HG03354 (cell line): ENCODE results near the gene SMIM8.
"Not testable (repeated sequence)": the region's sequence is repeated elsewhere in the genome, so short reads cannot be mapped to it uniquely, and the experiment has no call there.

Source experiments
- ATAC-seq: cut with Tn5 transposase; IDR thresholded peaks from one replicate; pipeline ENCODE4 v1.9.1; 2021; ENCODE audit warnings: mild to moderate bottlenecking; ENCODE audit not compliant: unreplicated experiment, poor library complexity, severe bottlenecking

SMIM8 gene

DNA sequence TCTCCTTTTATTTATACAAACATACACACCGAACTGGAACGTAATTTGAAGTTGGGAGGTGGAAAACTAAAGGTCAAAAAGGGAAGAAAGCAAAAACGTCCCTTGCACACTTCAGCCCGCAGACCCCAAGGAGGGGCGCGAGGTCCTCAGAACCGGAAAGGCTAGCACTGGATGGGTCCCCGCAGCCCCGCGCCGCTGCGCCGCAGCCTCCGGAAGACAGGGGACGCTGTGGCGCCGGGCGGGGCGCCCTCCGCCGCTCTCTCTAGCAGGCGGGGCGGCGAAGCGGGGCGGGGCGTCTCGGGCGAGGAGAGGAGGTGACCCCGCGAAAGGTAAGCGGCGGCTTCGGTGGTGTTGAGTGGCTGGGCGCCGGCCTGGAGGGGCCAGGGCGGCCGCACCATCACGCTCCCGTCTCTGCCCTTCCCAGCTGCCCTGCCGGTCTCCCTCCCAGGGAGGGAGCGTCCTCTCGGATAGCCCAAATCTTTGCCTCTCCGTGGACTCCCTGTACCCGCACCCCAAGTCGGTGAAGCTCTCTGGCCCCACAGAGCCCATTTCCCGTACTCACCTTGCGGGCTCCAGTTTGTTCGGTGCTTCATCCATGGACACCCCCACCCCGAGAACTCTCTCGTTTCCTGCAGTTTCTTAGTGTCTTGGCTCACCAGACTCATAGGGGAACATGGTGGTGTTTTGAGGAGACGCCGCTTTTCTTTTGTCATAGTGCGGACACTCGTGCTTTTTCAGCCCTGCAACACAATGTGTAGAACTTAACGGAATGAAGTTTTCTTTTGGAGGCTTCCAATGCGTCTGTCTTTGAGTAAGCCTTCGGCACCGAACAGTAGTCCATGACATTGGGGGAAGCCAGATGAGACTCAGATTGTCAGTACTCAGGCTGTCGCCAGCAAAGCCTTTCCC lies at the start of gene SMIM8:
SMIM8 (plus strand) TSS at position 285 of the 909 bp plus-strand sequence. CDS start 14,444 bp downstream, outside the sequence.
- peak; percentile 99 for ATAC-seq

- no peak for ATAC-seq
These were observed 47.6 kb upstream of the SMIM8 start for GRCh38 chr6:87274660-87275274.

DNA sequence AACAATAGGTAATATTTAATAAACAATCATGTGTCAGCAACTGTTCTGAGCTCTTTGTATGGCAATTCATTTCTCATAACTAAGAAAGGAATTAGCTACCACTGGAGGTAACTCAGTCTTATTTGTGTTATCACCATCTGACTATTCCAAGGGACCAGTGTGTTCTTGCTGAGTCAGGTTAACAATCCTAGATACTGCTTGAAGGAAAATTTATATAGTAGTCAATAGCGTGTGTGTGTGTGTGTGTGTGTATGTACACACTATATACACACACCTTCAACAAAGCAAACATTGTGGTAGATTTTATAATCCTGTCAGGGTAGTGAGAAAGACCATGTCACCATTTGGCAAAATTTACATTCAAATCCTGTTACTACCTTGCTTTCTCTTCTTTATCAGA lies 45.8 kb upstream of the SMIM8 start:
- no peak for ATAC-seq

- no peak for ATAC-seq
These were observed 45.3 kb upstream of the SMIM8 start for GRCh38 chr6:87277123-87277522.

DNA sequence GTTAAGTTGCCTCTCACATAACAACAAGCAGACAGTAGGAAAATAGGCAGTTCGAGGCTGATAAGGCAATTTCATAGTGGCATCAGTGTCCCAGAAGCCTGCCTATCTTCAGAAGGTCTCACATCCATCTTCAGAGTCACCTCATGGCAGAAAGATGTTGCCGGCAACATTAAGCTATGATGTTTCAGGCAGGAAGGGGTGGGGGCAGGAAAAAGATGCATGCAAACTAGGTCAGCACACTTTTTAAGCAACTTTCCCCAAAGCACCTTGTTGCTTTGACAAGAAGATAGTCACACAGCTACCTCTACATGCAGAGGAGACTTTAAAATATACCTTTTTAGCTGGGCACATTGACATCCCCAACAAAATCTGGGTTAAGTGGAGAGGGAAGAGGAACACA lies 43.2 kb upstream of the SMIM8 start:
- ATAC-seq = no peak

GRCh38 chr6:87281426-87281825 lies 41.0 kb upstream of the SMIM8 start:
- ATAC-seq = no peak

DNA sequence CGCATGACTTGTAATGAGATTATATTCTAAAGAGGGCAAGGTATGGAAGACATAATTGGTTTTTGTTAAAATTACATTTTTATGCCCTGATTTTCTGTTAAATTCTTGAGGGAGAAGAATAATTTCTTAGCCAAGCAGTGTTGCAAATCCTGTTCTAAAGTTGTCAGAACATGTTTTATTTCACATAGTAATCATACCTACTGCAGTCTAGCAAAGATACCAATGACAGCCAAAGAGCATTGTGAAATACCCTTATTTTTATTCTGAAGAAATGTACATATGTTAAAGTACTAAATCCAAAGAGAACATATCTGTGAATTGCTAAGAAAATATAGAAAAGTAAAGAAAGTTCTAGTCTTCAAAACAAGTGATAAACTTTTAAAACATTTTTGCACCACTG lies 39.6 kb upstream of the SMIM8 start:
- no peak for ATAC-seq

DNA sequence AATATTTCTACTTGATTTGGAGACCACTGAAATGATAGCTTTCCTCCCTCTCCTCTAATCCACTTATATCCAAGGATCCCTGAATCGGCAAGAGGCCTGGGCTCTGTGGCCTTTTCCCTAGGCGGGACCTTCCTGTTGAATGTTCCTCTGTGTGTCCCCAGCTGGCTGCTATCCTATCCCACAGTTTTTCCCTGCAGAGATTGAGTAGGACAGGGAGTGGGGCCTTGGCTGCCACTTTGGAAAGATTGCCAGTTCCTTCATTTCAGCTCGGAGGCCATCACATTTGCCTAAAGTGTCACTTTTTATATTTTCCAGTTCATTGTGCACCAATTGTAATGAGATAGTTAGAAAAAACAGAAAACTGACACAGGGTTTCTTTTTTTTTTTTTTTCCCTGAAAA lies 38.9 kb upstream of the SMIM8 start:
- no peak for ATAC-seq

GRCh38 chr6:87287251-87287650 lies 35.1 kb upstream of the SMIM8 start:
- no peak for ATAC-seq

- no peak for ATAC-seq
These were observed 32.8 kb upstream of the SMIM8 start for GRCh38 chr6:87289571-87289970.

DNA sequence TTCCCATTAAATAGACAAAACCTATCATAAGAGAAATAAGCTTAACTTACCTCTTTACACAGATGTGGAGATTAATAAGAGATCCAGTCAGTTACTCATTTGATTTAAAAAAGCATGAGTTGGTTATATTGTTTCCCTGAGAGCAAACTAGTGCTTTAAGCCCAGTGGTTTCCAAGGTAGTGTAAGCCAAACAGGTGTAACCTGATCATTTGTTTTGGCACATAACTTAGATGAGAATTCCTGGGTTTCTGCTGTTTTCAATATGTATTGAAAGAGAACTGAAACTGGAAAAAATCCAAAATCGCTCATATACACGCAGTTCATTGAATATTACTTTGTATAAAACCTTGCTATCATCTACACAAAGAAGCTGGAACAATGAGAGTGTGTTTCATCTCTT lies 30.5 kb upstream of the SMIM8 start:
- no peak for ATAC-seq

GRCh38 chr6:87293526-87293925 lies 28.9 kb upstream of the SMIM8 start:
- no peak for ATAC-seq

DNA sequence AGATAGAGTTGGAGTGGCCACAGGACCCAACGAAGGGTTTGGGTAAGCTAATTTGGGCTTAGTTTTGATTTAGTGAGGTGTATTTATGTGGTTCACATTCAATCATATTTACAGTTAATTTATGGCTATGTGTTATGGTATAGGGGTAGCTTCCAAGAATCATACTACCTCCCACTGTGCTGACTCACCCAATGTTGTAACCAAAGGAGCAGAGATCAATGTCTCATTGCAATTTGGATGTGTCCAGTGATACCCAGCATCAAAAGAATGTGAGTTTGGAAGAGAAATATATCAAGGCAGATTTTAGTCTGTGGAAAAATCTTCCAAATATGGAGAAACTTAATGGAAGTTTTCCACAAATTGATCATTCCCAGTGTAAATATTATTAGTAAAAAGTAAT lies 25.3 kb upstream of the SMIM8 start:
- no peak for ATAC-seq

GRCh38 chr6:87301277-87301676 lies 21.1 kb upstream of the SMIM8 start:
- ATAC-seq = not testable (repeated sequence)

- no peak for ATAC-seq
These were observed 13.4 kb upstream of the SMIM8 start for GRCh38 chr6:87308970-87309369.

DNA sequence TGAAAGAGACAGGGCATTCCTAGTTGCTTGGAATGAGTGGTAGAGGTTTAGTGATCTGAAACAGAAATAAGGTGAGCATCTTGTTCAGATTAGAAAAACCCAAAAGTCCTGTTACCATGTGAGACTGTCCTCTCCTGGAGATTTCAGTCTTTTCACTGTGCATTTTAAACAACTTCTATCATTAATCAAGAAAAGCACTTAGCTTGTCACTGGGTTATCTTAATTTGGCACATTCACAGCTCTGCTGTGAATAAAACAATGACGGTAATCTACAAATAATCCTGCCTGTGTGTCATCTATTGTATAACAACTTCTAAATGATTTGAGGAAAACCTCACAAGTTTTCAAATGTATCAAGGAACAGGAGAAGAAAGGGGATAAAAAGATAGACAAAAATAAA lies 9.5 kb upstream of the SMIM8 start:
- ATAC-seq = no peak

- no peak for ATAC-seq
These were observed 7.3 kb upstream of the SMIM8 start for GRCh38 chr6:87315071-87315470.

GRCh38 chr6:87319271-87319987 lies 3.0 kb upstream of the SMIM8 start:
- no peak for ATAC-seq

DNA sequence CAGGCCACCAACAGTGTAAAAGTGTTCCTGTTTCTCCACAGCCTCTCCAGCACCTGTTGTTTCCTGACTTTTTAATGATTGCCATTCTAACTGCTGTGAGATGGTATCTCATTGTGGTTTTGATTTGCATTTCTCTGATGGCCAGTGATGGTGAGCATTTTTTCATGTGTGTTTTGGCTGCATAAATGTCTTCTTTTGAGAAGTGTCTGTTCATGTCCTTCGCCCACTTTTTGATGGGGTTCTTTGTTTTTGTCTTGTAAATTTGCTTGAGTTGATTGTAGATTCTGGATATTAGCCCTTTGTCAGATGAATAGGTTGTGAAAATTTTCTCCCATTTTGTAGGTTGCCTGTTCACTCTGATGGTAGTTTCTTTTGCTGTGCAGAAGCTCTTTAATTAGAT lies 1.5 kb downstream of the SMIM8 start:
- ATAC-seq = not testable (repeated sequence)

- no peak for ATAC-seq
These were observed 8.6 kb downstream of the SMIM8 start for GRCh38 chr6:87330961-87331360.

DNA sequence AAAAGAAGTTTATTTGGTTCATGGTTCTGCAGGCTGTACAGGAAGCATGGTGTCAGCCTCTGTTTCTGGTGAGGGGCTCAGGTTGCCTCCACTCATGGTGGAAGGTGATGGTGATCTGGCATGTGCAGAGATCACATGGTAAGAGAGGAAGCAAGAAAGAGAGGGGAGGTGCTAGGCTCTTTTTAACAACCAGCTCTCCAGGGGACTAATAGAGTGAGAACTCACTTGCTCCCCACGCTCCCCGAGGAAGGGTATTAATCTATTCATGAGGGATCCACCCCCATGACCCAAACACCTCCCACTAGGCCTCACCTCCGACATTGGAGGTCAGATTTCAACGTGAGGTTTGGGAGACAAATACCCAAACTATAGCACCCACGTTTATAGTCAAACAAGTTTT lies 10.6 kb downstream of the SMIM8 start:
- ATAC-seq = no peak
